ENCODE data around the gene ZNF462.

DNA sequence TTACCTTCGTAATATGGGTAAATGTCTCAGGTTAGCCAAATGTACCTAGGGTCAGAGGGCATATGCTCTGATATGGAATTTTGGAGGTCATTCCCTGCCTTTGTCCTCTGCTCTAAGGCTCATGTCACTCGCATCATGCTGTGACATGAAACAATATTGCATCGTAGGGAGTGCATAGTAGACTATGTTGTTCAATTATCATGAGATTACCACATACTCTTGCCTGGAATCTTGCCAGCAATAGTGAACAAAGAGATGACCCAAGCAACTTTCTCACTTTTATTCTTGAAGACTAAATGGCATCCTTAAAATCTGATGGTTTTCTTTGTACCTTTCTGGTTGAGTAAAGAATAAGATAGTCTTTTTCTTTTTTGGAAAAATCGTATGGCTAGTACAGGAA is 27.6 kb downstream of the ZNF462 start:
- TF ChIP-seq, protein P1, sequence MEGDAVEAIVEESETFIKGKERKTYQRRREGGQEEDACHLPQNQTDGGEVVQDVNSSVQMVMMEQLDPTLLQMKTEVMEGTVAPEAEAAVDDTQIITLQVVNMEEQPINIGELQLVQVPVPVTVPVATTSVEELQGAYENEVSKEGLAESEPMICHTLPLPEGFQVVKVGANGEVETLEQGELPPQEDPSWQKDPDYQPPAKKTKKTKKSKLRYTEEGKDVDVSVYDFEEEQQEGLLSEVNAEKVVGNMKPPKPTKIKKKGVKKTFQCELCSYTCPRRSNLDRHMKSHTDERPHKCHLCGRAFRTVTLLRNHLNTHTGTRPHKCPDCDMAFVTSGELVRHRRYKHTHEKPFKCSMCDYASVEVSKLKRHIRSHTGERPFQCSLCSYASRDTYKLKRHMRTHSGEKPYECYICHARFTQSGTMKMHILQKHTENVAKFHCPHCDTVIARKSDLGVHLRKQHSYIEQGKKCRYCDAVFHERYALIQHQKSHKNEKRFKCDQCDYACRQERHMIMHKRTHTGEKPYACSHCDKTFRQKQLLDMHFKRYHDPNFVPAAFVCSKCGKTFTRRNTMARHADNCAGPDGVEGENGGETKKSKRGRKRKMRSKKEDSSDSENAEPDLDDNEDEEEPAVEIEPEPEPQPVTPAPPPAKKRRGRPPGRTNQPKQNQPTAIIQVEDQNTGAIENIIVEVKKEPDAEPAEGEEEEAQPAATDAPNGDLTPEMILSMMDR (conservative IDR thresholded peaks at IDR 0.05) = no peak
- no peak for TF ChIP-seq ZFX (IDR thresholded peaks at IDR 0.05)
